Smooth muscle cell (in vitro differentiated cells): ENCODE measurements around the gene CMSS1. TPM values are rescaled to one million over a fixed set of nuclear protein-coding genes. Genes with fewer than 3 reads are reported as not detected.

Source experiments
- DNase-seq: peaks from one replicate; lab custom pipeline; 2025; ENCODE audit not compliant: unreplicated experiment; lab: John Stamatoyannopoulos, UW
- H2AFZ ChIP-seq: fragments of 200-600 bp; sonication (generic); 2 replicates; pipeline ENCODE4 v1.6.0; 2016; ENCODE audit warnings: antibody characterized with exemption, low read depth, mild to moderate bottlenecking
- H3F3A ChIP-seq: fragments of 200-600 bp; sonication (generic); 2 replicates; pipeline ENCODE4 v1.6.0; 2017; ENCODE audit warnings: antibody characterized with exemption, low read depth
- H3K27ac ChIP-seq: fragments of 200-600 bp; sonication (generic); 2 replicates; pipeline ENCODE4 v1.5.1; 2016; ENCODE audit warnings: low read depth, mild to moderate bottlenecking
- H3K27me3 ChIP-seq: fragments of 200-600 bp; sonication (generic); 2 replicates; pipeline ENCODE4 v1.6.1; 2016; ENCODE audit warnings: low read depth, mild to moderate bottlenecking
- H3K36me3 ChIP-seq: fragments of 200-600 bp; sonication (generic); 2 replicates; pipeline ENCODE4 v1.5.1; 2016; ENCODE audit warnings: low read depth
- H3K4me1 ChIP-seq: fragments of 200-600 bp; sonication (generic); 2 replicates; pipeline ENCODE4 v1.5.1; 2016; ENCODE audit warnings: low read depth
- H3K4me2 ChIP-seq: fragments of 200-600 bp; sonication (generic); 2 replicates; pipeline ENCODE4 v1.6.0; 2016; ENCODE audit warnings: mild to moderate bottlenecking
- H3K4me3 ChIP-seq: fragments of 200-600 bp; sonication (generic); 2 replicates; pipeline ENCODE4 v1.5.1; 2016; ENCODE audit warnings: mild to moderate bottlenecking
- H3K79me2 ChIP-seq: fragments of 200-600 bp; sonication (generic); 2 replicates; pipeline ENCODE4 v1.6.0; 2016; ENCODE audit warnings: low read depth, mild to moderate bottlenecking
- H3K9ac ChIP-seq: fragments of 200-600 bp; sonication (generic); 2 replicates; pipeline ENCODE4 v1.6.0; 2016; ENCODE audit warnings: low read depth
- H3K9me3 ChIP-seq: fragments of 200-600 bp; sonication (generic); replicated peaks from 2 replicates; pipeline ENCODE4 v1.5.1; 2016; ENCODE audit warnings: low read depth
- H4K20me1 ChIP-seq: fragments of 200-600 bp; sonication (generic); 2 replicates; pipeline ENCODE4 v1.6.0; 2016; ENCODE audit warnings: low read depth
- CTCF ChIP-seq: fragments of 200-600 bp; sonication (generic); IDR thresholded peaks from 2 replicates; pipeline ENCODE4 v1.5.1; 2017; ENCODE audit warnings: borderline replicate concordance, mild to moderate bottlenecking, antibody characterized with exemption; ENCODE audit not compliant: insufficient read depth, poor library complexity, severe bottlenecking
- WGBS: methylation state at CpG from one replicate; pipeline ENCODE4 v1.1.7; 2016; ENCODE audit warnings: low lambda C conversion rate; 5-methylcytosine and 5-hydroxymethylcytosine counted together
- polyA plus RNA-seq: library from polyadenylated mRNA; unstranded; fragments of >200 nt; fragmentation: Nextera tagmentation; extraction: Ambion mirVana; gene quantifications from 2 replicates; pipeline ENCODE4 v1.2.1, GENCODE V29; 2016
- total RNA-seq: library from RNA; depleted of rRNA; stranded (reverse); fragments of >200 nt; gene quantifications from 2 replicates; pipeline ENCODE4 v1.2.3, GENCODE V29; 2014

CMSS1 gene
- total and polyA plus RNA-seq, 2 experiments from 2014 or later, result 19.2 to 24.1 TPM

GRCh38 chr3:100154171-100154570, 336.5 kb downstream of the CMSS1 start:
- TF ChIP-seq CTCF, result no peak
- Histone ChIP-seq H3K27me3 (no peaks in the 10 kb centered on the region), H3K4me1 (no peaks in the 10 kb centered on the region), H3K9me3 (peaks cover 10% of the 10 kb centered on the region), H2AFZ (no peak overlapping the region), H3F3A (no peaks in the 10 kb centered on the region), H3K36me3 (peaks cover 6% of the 10 kb centered on the region), H3K4me2 (no peak overlapping the region), H3K27ac (no peak overlapping the region), H3K9ac (no peak overlapping the region), H3K79me2 (no peaks in the 10 kb centered on the region), H4K20me1 (no peaks in the 10 kb centered on the region), H3K4me3 (no peak overlapping the region)
- DNase-seq, result no peak
- WGBS, result 91% methylated on average over 1 of the region's 1 CpG

- H3K4me3 ChIP-seq, result no peak overlapping the region
- no peaks in the 10 kb centered on the region for H3K4me1 ChIP-seq
- H3K36me3 ChIP-seq, result peaks cover 6% of the 10 kb centered on the region
- no peaks in the 10 kb centered on the region for H3K79me2 ChIP-seq
- H3K27ac ChIP-seq, result no peak overlapping the region
- no peaks in the 10 kb centered on the region for H4K20me1 ChIP-seq
- H3K9me3 ChIP-seq, result peaks cover 10% of the 10 kb centered on the region
- H2AFZ ChIP-seq, result no peak overlapping the region
- no peak overlapping the region for H3K4me2 ChIP-seq
- no peak for DNase-seq
- H3K9ac ChIP-seq, result no peak overlapping the region
- no peaks in the 10 kb centered on the region for H3K27me3 ChIP-seq
- no peaks in the 10 kb centered on the region for H3F3A ChIP-seq
- TF ChIP-seq CTCF, result no peak
Measured at GRCh38 chr3:100155128-100155527, 337.5 kb downstream of the CMSS1 start.

GRCh38 chr3:100155590-100155989, 337.9 kb downstream of the CMSS1 start:
- no peak for DNase-seq
- Histone ChIP-seq H3K9ac (no peak overlapping the region), H3F3A (no peaks in the 10 kb centered on the region), H3K4me2 (no peak overlapping the region), H3K36me3 (peaks cover 6% of the 10 kb centered on the region), H3K27ac (no peak overlapping the region), H3K4me1 (no peaks in the 10 kb centered on the region), H3K9me3 (peaks cover 10% of the 10 kb centered on the region), H3K4me3 (no peak overlapping the region), H4K20me1 (no peaks in the 10 kb centered on the region), H2AFZ (no peak overlapping the region), H3K79me2 (no peaks in the 10 kb centered on the region), H3K27me3 (no peaks in the 10 kb centered on the region)
- no peak for TF ChIP-seq CTCF

- DNase-seq, result no peak
- Histone ChIP-seq H3K9ac (no peak overlapping the region), H3K4me2 (no peak overlapping the region), H3K9me3 (peaks cover 10% of the 10 kb centered on the region), H3K27ac (no peak overlapping the region), H4K20me1 (no peaks in the 10 kb centered on the region), H2AFZ (no peak overlapping the region), H3F3A (no peaks in the 10 kb centered on the region), H3K36me3 (peaks cover 6% of the 10 kb centered on the region), H3K79me2 (no peaks in the 10 kb centered on the region), H3K27me3 (no peaks in the 10 kb centered on the region), H3K4me3 (no peak overlapping the region), H3K4me1 (no peaks in the 10 kb centered on the region)
- 91% methylated on average over 2 of the region's 2 CpGs for whole genome bisulfite sequencing
- TF ChIP-seq CTCF, result no peak
Measured at GRCh38 chr3:100157685-100158084, 340.0 kb downstream of the CMSS1 start.
